COLO829 (cell line): Measurements from ENCODE around the gene GIMAP5.

Experiments
- DNase-seq: peaks from one replicate; pipeline ENCODE4 v3.0.0; 2012; ENCODE audit warnings: low spot score

The GIMAP5 gene

DNA sequence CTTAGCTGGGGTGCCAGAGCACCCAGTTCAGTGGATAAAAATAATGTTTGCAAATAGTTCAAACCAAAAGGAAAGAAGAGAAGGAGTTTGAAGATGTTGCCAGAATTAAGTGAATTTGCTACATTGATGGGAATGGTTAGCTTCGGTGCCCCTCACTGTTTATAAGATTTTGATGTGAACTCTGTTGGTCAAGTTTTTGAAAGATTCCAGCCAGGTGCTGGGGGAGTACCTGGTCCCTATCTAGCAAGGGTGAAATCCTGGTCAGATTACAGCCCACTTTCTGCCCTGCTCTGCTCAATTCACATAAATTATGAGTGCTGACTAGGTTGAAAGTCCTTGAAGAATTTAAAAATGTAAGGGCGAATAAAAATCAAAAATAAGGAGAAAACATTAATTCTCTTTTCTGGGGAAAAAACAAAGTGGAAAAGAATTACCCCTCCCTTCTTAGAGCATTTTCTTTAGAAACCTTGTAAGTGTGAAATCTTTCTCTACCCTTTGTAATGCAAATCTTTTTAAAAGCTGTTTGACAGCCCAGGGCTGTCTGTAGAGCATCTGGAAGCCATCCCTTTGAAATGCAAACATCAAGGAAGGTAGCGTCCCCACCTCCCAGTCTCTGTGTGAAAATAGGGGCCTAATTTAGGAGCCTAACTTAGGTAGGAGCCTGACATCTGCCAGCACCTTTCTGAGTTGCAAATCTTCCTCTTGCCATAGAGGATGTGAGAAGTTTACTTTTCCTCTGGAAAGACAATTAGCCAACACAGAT is 1.4 kb upstream of the GIMAP5 start:
- DNase-seq = no peak

GRCh38 chr7:150736864-150737263 is 354 bp upstream of the GIMAP5 start:
- DNase-seq = no peak

GRCh38 chr7:150738092-150738491 is 874 bp downstream of the GIMAP5 start:
- no peak for DNase-seq

GRCh38 chr7:150738591-150739001 is 1.4 kb downstream of the GIMAP5 start:
- DNase-seq = no peak

DNA sequence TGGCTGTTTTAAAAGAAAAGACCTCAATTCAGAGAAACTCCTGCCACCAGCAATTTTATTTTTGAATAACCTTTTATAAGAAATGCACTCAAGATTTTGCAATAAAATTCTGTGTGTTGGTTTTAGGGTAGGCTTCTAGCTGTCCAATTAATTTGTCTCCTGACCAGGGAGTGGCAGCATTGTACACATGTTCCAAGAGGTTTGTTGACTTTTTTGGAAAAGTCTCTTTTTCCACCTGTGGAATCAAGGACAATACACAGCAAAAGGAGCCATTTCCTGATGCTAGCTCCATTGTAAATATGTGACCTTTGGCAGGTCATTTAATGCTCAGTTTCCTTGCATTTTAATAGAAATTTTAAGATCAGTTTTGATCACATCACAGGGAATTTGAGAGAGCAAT is 1.8 kb downstream of the GIMAP5 start:
- DNase-seq = no peak

DNA sequence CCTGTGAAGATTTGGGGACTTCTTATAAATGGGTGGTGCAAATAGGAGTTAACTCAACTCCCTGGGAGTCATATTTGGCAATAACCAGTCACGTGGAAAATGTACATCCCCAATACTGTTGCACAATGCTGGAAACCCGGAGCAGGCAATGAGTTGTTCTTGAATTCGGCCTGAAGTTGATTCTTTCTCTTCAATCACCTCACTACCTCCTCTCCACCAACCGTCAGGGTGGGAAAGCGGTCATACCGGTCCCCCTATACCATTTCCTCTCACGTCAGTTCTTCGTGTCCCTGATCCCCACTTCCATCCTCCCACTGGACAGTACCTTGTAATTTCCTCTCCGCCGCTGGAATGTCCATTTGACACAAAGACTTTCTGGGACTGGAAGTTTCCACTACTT is 2.8 kb downstream of the GIMAP5 start:
- DNase-seq = no peak

DNA sequence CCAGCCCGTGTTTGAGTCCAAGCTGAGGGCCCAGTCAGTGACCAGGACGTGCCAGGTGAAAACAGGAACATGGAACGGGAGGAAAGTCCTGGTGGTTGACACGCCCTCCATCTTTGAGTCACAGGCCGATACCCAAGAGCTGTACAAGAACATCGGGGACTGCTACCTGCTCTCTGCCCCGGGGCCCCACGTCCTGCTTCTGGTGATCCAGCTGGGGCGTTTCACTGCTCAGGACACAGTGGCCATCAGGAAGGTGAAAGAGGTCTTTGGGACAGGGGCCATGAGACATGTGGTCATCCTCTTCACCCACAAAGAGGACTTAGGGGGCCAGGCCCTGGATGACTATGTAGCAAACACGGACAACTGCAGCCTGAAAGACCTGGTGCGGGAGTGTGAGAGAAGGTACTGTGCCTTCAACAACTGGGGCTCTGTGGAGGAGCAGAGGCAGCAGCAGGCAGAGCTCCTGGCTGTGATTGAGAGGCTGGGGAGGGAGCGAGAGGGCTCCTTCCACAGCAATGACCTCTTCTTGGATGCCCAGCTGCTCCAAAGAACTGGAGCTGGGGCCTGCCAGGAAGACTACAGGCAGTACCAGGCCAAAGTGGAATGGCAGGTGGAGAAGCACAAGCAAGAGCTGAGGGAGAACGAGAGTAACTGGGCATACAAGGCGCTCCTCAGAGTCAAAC is 5.2 kb downstream of the GIMAP5 start:
- no peak for DNase-seq

GRCh38 chr7:150744041-150744656 is 6.9 kb downstream of the GIMAP5 start:
- no peak for DNase-seq

- no peak for DNase-seq
These were observed 7.9 kb downstream of the GIMAP5 start for GRCh38 chr7:150745086-150745485.

- DNase-seq = no peak
These were observed 8.7 kb downstream of the GIMAP5 start for GRCh38 chr7:150745876-150746275.

- DNase-seq = no peak
These were observed 9.7 kb downstream of the GIMAP5 start for GRCh38 chr7:150746921-150747320.

- DNase-seq = no peak
These were observed 11.2 kb downstream of the GIMAP5 start for GRCh38 chr7:150748376-150748775.

- DNase-seq = no peak
These were observed 14.5 kb downstream of the GIMAP5 start for GRCh38 chr7:150751702-150752101.

DNA sequence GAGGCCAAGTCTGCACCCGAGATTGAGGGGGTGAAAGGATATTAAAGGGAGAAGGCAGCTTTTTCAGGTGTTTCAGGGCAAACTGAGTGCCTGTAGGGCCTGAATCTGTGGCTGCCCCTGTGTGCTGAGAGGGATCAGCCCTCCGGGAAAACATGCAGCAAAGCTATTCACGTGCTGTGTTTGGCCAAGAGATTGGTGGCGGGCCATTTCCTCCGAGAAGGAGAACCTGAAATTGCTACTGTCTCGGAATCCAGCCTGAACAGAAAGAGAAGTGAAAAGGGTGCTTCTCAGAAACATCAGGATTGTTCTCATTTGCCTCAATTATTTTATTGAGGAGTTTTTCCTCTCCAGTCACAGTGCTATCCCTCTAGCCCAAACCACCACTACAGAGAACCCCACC is 16.0 kb downstream of the GIMAP5 start:
- no peak for DNase-seq

- DNase-seq = no peak
These were observed 16.8 kb downstream of the GIMAP5 start for GRCh38 chr7:150753826-150754603.

GRCh38 chr7:150754951-150755350 is 17.7 kb downstream of the GIMAP5 start:
- no peak for DNase-seq

DNA sequence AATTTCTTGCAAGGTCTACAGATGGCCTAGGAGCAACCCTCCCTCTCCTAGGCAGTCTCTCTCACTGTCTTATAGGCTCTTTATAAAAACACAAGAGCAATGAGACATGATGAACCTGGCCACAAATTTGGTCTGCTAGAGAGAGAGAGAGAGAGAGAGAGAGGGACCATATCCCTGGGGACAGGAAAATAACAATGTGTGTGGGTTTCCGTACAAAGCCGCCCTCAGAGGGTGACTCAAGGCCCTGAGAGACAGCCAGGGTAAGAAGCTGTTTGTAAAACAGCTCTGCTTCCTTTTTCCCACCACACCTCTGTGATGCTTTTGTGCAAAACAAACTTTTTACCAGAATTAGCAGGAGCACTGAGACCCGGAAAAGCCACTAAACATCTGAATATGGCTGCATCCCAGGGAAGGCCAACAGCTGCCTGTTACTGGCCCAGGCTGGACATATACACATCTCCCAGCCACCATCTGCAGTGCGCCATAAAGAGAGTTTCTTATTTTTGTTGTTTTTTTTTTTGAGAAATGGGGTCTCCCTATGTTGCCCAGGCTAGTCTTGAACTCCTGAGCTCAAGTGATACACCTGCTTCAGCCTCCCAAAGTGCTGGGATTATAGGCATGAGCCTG is 18.4 kb downstream of the GIMAP5 start:
- no peak for DNase-seq

DNA sequence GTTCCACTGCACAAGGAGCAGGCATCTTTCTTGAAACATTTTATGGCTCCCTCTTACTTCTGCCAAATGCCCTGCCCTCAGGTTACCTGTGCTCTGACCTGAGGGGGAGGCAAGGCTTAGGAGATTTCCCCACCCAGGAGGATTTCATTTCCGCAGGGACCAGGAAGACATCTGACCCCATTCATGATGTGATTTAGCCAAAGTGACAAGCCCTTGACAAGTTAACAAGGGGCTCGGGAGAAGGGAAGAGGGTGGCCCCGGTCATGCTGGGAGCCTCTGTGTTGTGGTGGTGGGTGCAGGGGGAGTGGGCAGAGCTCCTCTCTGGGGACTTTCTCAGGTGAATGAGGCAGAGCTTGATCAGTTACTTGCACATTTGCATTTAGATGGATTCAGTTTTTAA is 18.9 kb downstream of the GIMAP5 start:
- DNase-seq = no peak

GRCh38 chr7:150756858-150757257 is 19.6 kb downstream of the GIMAP5 start:
- peak; percentile 22 for DNase-seq

- no peak for DNase-seq
These were observed 22.3 kb downstream of the GIMAP5 start for GRCh38 chr7:150759479-150759878.

DNA sequence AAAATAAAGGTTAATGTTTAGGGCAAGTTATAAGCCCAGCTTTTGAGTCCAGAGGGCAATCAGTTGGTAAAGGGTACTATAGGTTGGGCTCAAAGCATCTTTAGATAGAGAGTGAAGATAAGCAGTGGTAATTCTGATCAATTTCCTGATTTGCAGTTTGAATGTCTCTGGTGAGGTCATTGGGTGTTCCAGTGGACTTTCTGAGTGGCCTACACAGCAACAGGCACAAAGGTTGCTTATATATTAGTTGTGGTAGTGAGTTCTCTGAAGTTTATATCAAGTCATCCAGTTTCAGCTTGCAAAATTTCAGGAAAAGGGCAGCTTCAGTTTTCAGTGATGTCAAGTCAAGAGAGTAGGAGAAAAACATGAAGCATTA is 29.1 kb downstream of the GIMAP5 start:
- no peak for DNase-seq

GRCh38 chr7:150769768-150770167 is 32.5 kb downstream of the GIMAP5 start:
- no peak for DNase-seq
